Sigmoid colon (tissue), 7 donors: Measurements from ENCODE around the gene IPO11. TPM values are rescaled to one million over a fixed set of nuclear protein-coding genes. Genes with fewer than 3 reads are reported as not detected.
"Not testable (repeated sequence)": the region's sequence is repeated elsewhere in the genome, so short reads cannot be mapped to it uniquely, and the experiment has no call there.

Experiments
- DNase-seq: peaks from one replicate; pipeline ENCODE4 v3.0.0-alpha.2; 2019
- H3K27ac ChIP-seq, 4 donors: fragments of 200-600 bp; sonication (generic); one replicate each; pipeline ENCODE4 v1.5.1; 2016 to 2019; ENCODE audit warnings: mild to moderate bottlenecking in 1 of 4
- H3K27me3 ChIP-seq, 3 donors: fragments of 200-600 bp; sonication (generic); one replicate each; pipeline ENCODE4 v1.5.1; 2019; ENCODE audit warnings: mild to moderate bottlenecking in 1 of 3
- H3K36me3 ChIP-seq, 4 donors: fragments of 200-600 bp; sonication (generic); one replicate each; pipeline ENCODE4 v1.5.1; 2016 to 2019
- H3K4me1 ChIP-seq, 4 donors: fragments of 200-600 bp; sonication (generic); one replicate each; pipeline ENCODE4 v1.5.1; 2017 to 2019
- H3K4me3 ChIP-seq, 4 donors: fragments of 200-600 bp; sonication (generic); one replicate each; pipeline ENCODE4 v1.5.1; 2017 to 2019; ENCODE audit warnings: mild to moderate bottlenecking in 2 of 4, moderate library complexity in 1 of 4
- H3K9me3 ChIP-seq, 4 donors: fragments of 200-600 bp in 3 of 4; sonication (generic) in 3 of 4; one replicate each; pipeline versions ENCODE4 v1.5.1 to v1.6.1; 2013 to 2019
- CTCF ChIP-seq, 4 experiments: fragments of 450-650 bp in 3 of 4; fragments of 200-600 bp in 1 of 4; IDR thresholded peaks; one replicate each; pipeline ENCODE4 v1.5.1; 2016 to 2019; ENCODE audit warnings: antibody characterized with exemption in 4 of 4, mild to moderate bottlenecking in 3 of 4, moderate library complexity in 2 of 4
- EP300 ChIP-seq, 4 donors: sonication (generic); formaldehyde crosslinking; IDR thresholded peaks; one replicate each; pipeline ENCODE4 v1.6.1; 2017; ENCODE audit warnings: antibody characterized with exemption in 4 of 4
- POLR2A ChIP-seq, 2 donors: fragments of 450-650 bp; IDR thresholded peaks; one replicate each; pipeline ENCODE4 v1.6.1; 2016; ENCODE audit warnings: antibody characterized with exemption in 2 of 2, mild to moderate bottlenecking in 2 of 2, moderate library complexity in 2 of 2
- POLR2AphosphoS5 ChIP-seq, 4 donors: sonication (generic); formaldehyde crosslinking; IDR thresholded peaks; one replicate each; pipeline ENCODE4 v1.6.1; 2017; ENCODE audit warnings: antibody characterized with exemption in 4 of 4
- WGBS, 2 donors: extraction: QIAGEN DNeasy Blood & Tissue Kit; methylation state at CpG; one replicate each; pipeline ENCODE4 v1.1.7; 2013; 5-methylcytosine and 5-hydroxymethylcytosine counted together
- intact Hi-C: fragments of 100-400 bp; cut with DNase I; formaldehyde crosslinking; loops from one replicate; pipeline ENCODE4 v1.15.1; 2023
- polyA plus RNA-seq, 3 donors: library from polyadenylated mRNA; stranded (reverse); fragments of 200-250 nt; gene quantifications; one replicate each; pipeline ENCODE4 v1.2.3, GENCODE V29; 2013
- total RNA-seq, 4 donors: library from RNA; depleted of rRNA; stranded (reverse); fragments of >200 nt; gene quantifications; one replicate each; pipeline ENCODE4 v1.1.0, GENCODE V29; 2016
- donor health status: healthy with polysubstance abuse.
- donor health status: Bipolar disorder and iron deficiency.
- donor health status: healthy.

The IPO11 gene
- total and polyA plus RNA-seq, 7 donors, result 5.3 to 38.8 (median 20.9) TPM

- H3K36me3 ChIP-seq, result peaks cover 0 to 33% (median 0%) of the 10 kb centered on the region in 4 donors
- H3K9me3 ChIP-seq, result no peaks in the 10 kb centered on the region
- TF ChIP-seq EP300 (IDR thresholded peaks at IDR 0.05) (no peak), POLR2A (IDR thresholded peaks at IDR 0.05) (no peak), CTCF (IDR thresholded peaks at IDR 0.05) (no peak), POLR2AphosphoS5 (IDR thresholded peaks at IDR 0.05) (no peak)
- no peaks in the 10 kb centered on the region for H3K4me1 ChIP-seq
- 91 to 95% methylated on average over 4 of the region's 4 CpGs for WGBS, 2 donors
- no peaks in the 10 kb centered on the region for H3K27me3 ChIP-seq
- DNase-seq, result no peak
- no peak overlapping the region for H3K4me3 ChIP-seq
- intact Hi-C loops, result no loop called here
- H3K27ac ChIP-seq, result no peak overlapping the region
Measured at GRCh38 chr5:62499756-62500155, 87.2 kb downstream of the IPO11 start.

- H3K9me3 ChIP-seq, result no peaks in the 10 kb centered on the region
- TF ChIP-seq POLR2A (IDR thresholded peaks at IDR 0.05) (no peak), POLR2AphosphoS5 (IDR thresholded peaks at IDR 0.05) (no peak), CTCF (IDR thresholded peaks at IDR 0.05) (no peak), EP300 (IDR thresholded peaks at IDR 0.05) (no peak)
- no peak overlapping the region for H3K4me3 ChIP-seq
- intact Hi-C loops, result no loop called here
- no peaks in the 10 kb centered on the region for H3K4me1 ChIP-seq
- DNase-seq, result no peak
- 93% methylated on average over 10 of the region's 10 CpGs for WGBS, 2 donors
- peaks cover 0 to 29% (median 0%) of the 10 kb centered on the region in 4 donors for H3K36me3 ChIP-seq
- H3K27me3 ChIP-seq, result no peaks in the 10 kb centered on the region
- no peak overlapping the region for H3K27ac ChIP-seq
Measured at GRCh38 chr5:62502456-62503101, 90.0 kb downstream of the IPO11 start.

- no peaks in the 10 kb centered on the region for H3K4me1 ChIP-seq
- H3K9me3 ChIP-seq, result no peaks in the 10 kb centered on the region
- TF ChIP-seq POLR2AphosphoS5 (IDR thresholded peaks at IDR 0.05), result no peak
- TF ChIP-seq EP300 (IDR thresholded peaks at IDR 0.05), result no peak
- TF ChIP-seq CTCF (IDR thresholded peaks at IDR 0.05), result no peak
- no peak for TF ChIP-seq POLR2A (IDR thresholded peaks at IDR 0.05)
- H3K27ac ChIP-seq, result no peak overlapping the region
- no peaks in the 10 kb centered on the region for H3K27me3 ChIP-seq
- DNase-seq, result no peak
- H3K4me3 ChIP-seq, result no peak overlapping the region
- intact Hi-C loops, result no loop called here
- peaks cover 0 to 32% (median 0%) of the 10 kb centered on the region in 4 donors for H3K36me3 ChIP-seq
Measured at GRCh38 chr5:62504129-62504528, 91.6 kb downstream of the IPO11 start.

GRCh38 chr5:62506659-62507460 is 94.3 kb downstream of the IPO11 start:
- H3K4me3 ChIP-seq, result no peak overlapping the region
- WGBS, 2 donors, result 91 to 94% methylated on average over 5 of the region's 5 CpGs
- no peaks in the 10 kb centered on the region for H3K27me3 ChIP-seq
- H3K36me3 ChIP-seq, result peaks cover 0 to 28% (median 0%) of the 10 kb centered on the region in 4 donors
- no peaks in the 10 kb centered on the region for H3K4me1 ChIP-seq
- no peak overlapping the region for H3K27ac ChIP-seq
- DNase-seq, result no peak
- H3K9me3 ChIP-seq, result no peaks in the 10 kb centered on the region
- no peak for TF ChIP-seq EP300 (IDR thresholded peaks at IDR 0.05)
- no peak for TF ChIP-seq CTCF (IDR thresholded peaks at IDR 0.05)
- TF ChIP-seq POLR2A (IDR thresholded peaks at IDR 0.05), result no peak
- TF ChIP-seq POLR2AphosphoS5 (IDR thresholded peaks at IDR 0.05), result no peak
- intact Hi-C loops, result no loop called here

- H3K27me3 ChIP-seq, H3K4me3 ChIP-seq, H3K27ac ChIP-seq, H3K4me1 ChIP-seq, intact Hi-C loops, H3K9me3 ChIP-seq, DNase-seq: not testable (repeated sequence)
- 97% methylated on average over 5 of the region's 5 CpGs for WGBS, 2 donors
- peaks cover 0 to 28% (median 0%) of the 10 kb centered on the region in 4 donors for H3K36me3 ChIP-seq
Measured at GRCh38 chr5:62508760-62509159, 96.2 kb downstream of the IPO11 start.
